ENCODE measurements around the gene UNK.

Gene UNK

GRCh38 chr17:75755205-75755901 is 29.3 kb upstream of the UNK start:
- H3K9me3 ChIP-seq (ENCODE audit: low read length): no peaks in the 10 kb centered on the region
- H3K79me2 ChIP-seq (ENCODE audit: insufficient read depth, low read length): no peaks in the 10 kb centered on the region
- no peak overlapping the region for H3K9ac ChIP-seq (ENCODE audit: low read length)
- H3K4me2 ChIP-seq (ENCODE audit: low read length): no peak overlapping the region
- peaks cover 20% of the 10 kb centered on the region for H3K4me1 ChIP-seq (ENCODE audit: insufficient read depth, low read length, severe bottlenecking)
- no peak overlapping the region for H3K27ac ChIP-seq (ENCODE audit: low read depth, low read length, poor library complexity, severe bottlenecking)
- no peaks in the 10 kb centered on the region for H3K9me2 ChIP-seq (ENCODE audit: low read depth, low read length)
- H2AFZ ChIP-seq (ENCODE audit: low read length): no peak overlapping the region
- no peaks in the 10 kb centered on the region for H3K36me3 ChIP-seq (ENCODE audit: insufficient read depth, low read length)
- no peaks in the 10 kb centered on the region for H4K20me1 ChIP-seq (ENCODE audit: insufficient read depth, low read length)
- no peak for TF ChIP-seq EZH2 (IDR thresholded peaks at IDR 0.05; ENCODE audit: borderline replicate concordance, low read length)
- no peaks in the 10 kb centered on the region for H3K27me3 ChIP-seq (ENCODE audit: insufficient read depth, low read length)
- no peak overlapping the region for H3K4me3 ChIP-seq (ENCODE audit: low read depth, low read length, poor library complexity, severe bottlenecking)
- no peaks in the 10 kb centered on the region for H3F3A ChIP-seq (ENCODE audit: insufficient read depth, low read length)

GRCh38 chr17:75755990-75756389 is 28.6 kb upstream of the UNK start:
- Histone ChIP-seq H3K4me1 (ENCODE audit: insufficient read depth, low read length, severe bottlenecking) (peaks cover 20% of the 10 kb centered on the region), H3K27ac (ENCODE audit: low read depth, low read length, poor library complexity, severe bottlenecking) (no peak overlapping the region), H3K9ac (ENCODE audit: low read length) (no peak overlapping the region), H3K9me2 (ENCODE audit: low read depth, low read length) (no peaks in the 10 kb centered on the region), H3K4me2 (ENCODE audit: low read length) (no peak overlapping the region), H3K36me3 (ENCODE audit: insufficient read depth, low read length) (no peaks in the 10 kb centered on the region), H3K79me2 (ENCODE audit: insufficient read depth, low read length) (no peaks in the 10 kb centered on the region), H3K4me3 (ENCODE audit: low read depth, low read length, poor library complexity, severe bottlenecking) (no peak overlapping the region), H2AFZ (ENCODE audit: low read length) (no peak overlapping the region), H3K27me3 (ENCODE audit: insufficient read depth, low read length) (no peaks in the 10 kb centered on the region), H4K20me1 (ENCODE audit: insufficient read depth, low read length) (no peaks in the 10 kb centered on the region), H3F3A (ENCODE audit: insufficient read depth, low read length) (no peaks in the 10 kb centered on the region), H3K9me3 (ENCODE audit: low read length) (no peaks in the 10 kb centered on the region)
- no peak for TF ChIP-seq EZH2 (IDR thresholded peaks at IDR 0.05; ENCODE audit: borderline replicate concordance, low read length)
- no peak for TF ChIP-seq CTCF (IDR thresholded peaks at IDR 0.05; ENCODE audit: low read length)

- no peaks in the 10 kb centered on the region for H3K36me3 ChIP-seq (ENCODE audit: insufficient read depth, low read length)
- no peaks in the 10 kb centered on the region for H3F3A ChIP-seq (ENCODE audit: insufficient read depth, low read length)
- no peaks in the 10 kb centered on the region for H4K20me1 ChIP-seq (ENCODE audit: insufficient read depth, low read length)
- H3K79me2 ChIP-seq (ENCODE audit: insufficient read depth, low read length): no peaks in the 10 kb centered on the region
- H3K9ac ChIP-seq (ENCODE audit: low read length): no peak overlapping the region
- no peak overlapping the region for H2AFZ ChIP-seq (ENCODE audit: low read length)
- H3K27me3 ChIP-seq (ENCODE audit: insufficient read depth, low read length): no peaks in the 10 kb centered on the region
- H3K4me3 ChIP-seq (ENCODE audit: low read depth, low read length, poor library complexity, severe bottlenecking): no peak overlapping the region
- TF ChIP-seq CTCF (IDR thresholded peaks at IDR 0.05; ENCODE audit: low read length): no peak
- no peak for TF ChIP-seq EZH2 (IDR thresholded peaks at IDR 0.05; ENCODE audit: borderline replicate concordance, low read length)
- peaks cover 20% of the 10 kb centered on the region for H3K4me1 ChIP-seq (ENCODE audit: insufficient read depth, low read length, severe bottlenecking)
- no peaks in the 10 kb centered on the region for H3K9me2 ChIP-seq (ENCODE audit: low read depth, low read length)
- no peaks in the 10 kb centered on the region for H3K9me3 ChIP-seq (ENCODE audit: low read length)
- H3K27ac ChIP-seq (ENCODE audit: low read depth, low read length, poor library complexity, severe bottlenecking): no peak overlapping the region
- no peak overlapping the region for H3K4me2 ChIP-seq (ENCODE audit: low read length)
Observed at GRCh38 chr17:75756451-75757085, 28.0 kb upstream of the UNK start.

Measured in OCI-LY1 (cell line).